Smooth muscle cell (in vitro differentiated cells): ENCODE measurements around the gene NDUFA6. TPM values are rescaled to one million over a fixed set of nuclear protein-coding genes. Genes with fewer than 3 reads are reported as not detected.
"Not testable (repeated sequence)": the region's sequence is repeated elsewhere in the genome, so short reads cannot be mapped to it uniquely, and the experiment has no call there.

Source experiments
- DNase-seq: peaks from one replicate; lab custom pipeline; 2025; ENCODE audit not compliant: unreplicated experiment; lab: John Stamatoyannopoulos, UW
- H2AFZ ChIP-seq: fragments of 200-600 bp; sonication (generic); 2 replicates; pipeline ENCODE4 v1.6.0; 2016; ENCODE audit warnings: antibody characterized with exemption, low read depth, mild to moderate bottlenecking
- H3F3A ChIP-seq: fragments of 200-600 bp; sonication (generic); 2 replicates; pipeline ENCODE4 v1.6.0; 2017; ENCODE audit warnings: antibody characterized with exemption, low read depth
- H3K27ac ChIP-seq: fragments of 200-600 bp; sonication (generic); 2 replicates; pipeline ENCODE4 v1.5.1; 2016; ENCODE audit warnings: low read depth, mild to moderate bottlenecking
- H3K27me3 ChIP-seq: fragments of 200-600 bp; sonication (generic); 2 replicates; pipeline ENCODE4 v1.6.1; 2016; ENCODE audit warnings: low read depth, mild to moderate bottlenecking
- H3K36me3 ChIP-seq: fragments of 200-600 bp; sonication (generic); 2 replicates; pipeline ENCODE4 v1.5.1; 2016; ENCODE audit warnings: low read depth
- H3K4me1 ChIP-seq: fragments of 200-600 bp; sonication (generic); 2 replicates; pipeline ENCODE4 v1.5.1; 2016; ENCODE audit warnings: low read depth
- H3K4me2 ChIP-seq: fragments of 200-600 bp; sonication (generic); 2 replicates; pipeline ENCODE4 v1.6.0; 2016; ENCODE audit warnings: mild to moderate bottlenecking
- H3K4me3 ChIP-seq: fragments of 200-600 bp; sonication (generic); 2 replicates; pipeline ENCODE4 v1.5.1; 2016; ENCODE audit warnings: mild to moderate bottlenecking
- H3K79me2 ChIP-seq: fragments of 200-600 bp; sonication (generic); 2 replicates; pipeline ENCODE4 v1.6.0; 2016; ENCODE audit warnings: low read depth, mild to moderate bottlenecking
- H3K9ac ChIP-seq: fragments of 200-600 bp; sonication (generic); 2 replicates; pipeline ENCODE4 v1.6.0; 2016; ENCODE audit warnings: low read depth
- H3K9me3 ChIP-seq: fragments of 200-600 bp; sonication (generic); replicated peaks from 2 replicates; pipeline ENCODE4 v1.5.1; 2016; ENCODE audit warnings: low read depth
- H4K20me1 ChIP-seq: fragments of 200-600 bp; sonication (generic); 2 replicates; pipeline ENCODE4 v1.6.0; 2016; ENCODE audit warnings: low read depth
- CTCF ChIP-seq: fragments of 200-600 bp; sonication (generic); IDR thresholded peaks from 2 replicates; pipeline ENCODE4 v1.5.1; 2017; ENCODE audit warnings: borderline replicate concordance, mild to moderate bottlenecking, antibody characterized with exemption; ENCODE audit not compliant: insufficient read depth, poor library complexity, severe bottlenecking
- WGBS: methylation state at CpG from one replicate; pipeline ENCODE4 v1.1.7; 2016; ENCODE audit warnings: low lambda C conversion rate; 5-methylcytosine and 5-hydroxymethylcytosine counted together
- polyA plus RNA-seq: library from polyadenylated mRNA; unstranded; fragments of >200 nt; fragmentation: Nextera tagmentation; extraction: Ambion mirVana; gene quantifications from 2 replicates; pipeline ENCODE4 v1.2.1, GENCODE V29; 2016
- total RNA-seq: library from RNA; depleted of rRNA; stranded (reverse); fragments of >200 nt; gene quantifications from 2 replicates; pipeline ENCODE4 v1.2.3, GENCODE V29; 2014

Gene NDUFA6
- total and polyA plus RNA-seq, 2 experiments from 2014 or later = 114 to 264 TPM

DNA sequence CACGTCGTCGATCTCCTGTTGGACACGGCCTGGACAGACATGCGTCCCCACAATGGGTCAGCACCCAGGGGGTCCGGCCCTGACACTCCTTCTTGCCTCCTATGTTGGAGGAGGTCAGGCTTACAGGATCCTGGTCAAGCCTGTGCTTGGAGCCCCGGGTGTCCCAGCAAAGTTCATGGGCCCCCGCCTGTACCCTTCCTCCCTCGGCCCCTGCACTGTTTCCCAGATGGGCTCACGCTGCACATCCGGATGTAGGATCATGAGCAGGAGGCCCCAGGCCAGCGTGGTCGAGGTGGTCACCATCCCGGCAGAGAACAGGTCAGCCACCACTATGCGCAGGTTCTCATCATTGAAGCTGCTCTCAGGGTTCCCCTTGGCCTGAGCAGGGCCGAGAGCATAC lies 37.0 kb upstream of the NDUFA6 start:
- 95% methylated on average over 16 of the region's 16 CpGs for WGBS
- no peak overlapping the region for H3K4me2 ChIP-seq
- TF ChIP-seq CTCF = no peak

GRCh38 chr22:42123529-42123928 lies 33.0 kb upstream of the NDUFA6 start:
- not testable (repeated sequence) for H3K4me1 ChIP-seq, H3F3A ChIP-seq, H3K79me2 ChIP-seq, DNase-seq, H4K20me1 ChIP-seq, H3K4me3 ChIP-seq, H3K36me3 ChIP-seq, H3K9me3 ChIP-seq, H3K4me2 ChIP-seq, H3K27ac ChIP-seq, H3K9ac ChIP-seq, H2AFZ ChIP-seq, H3K27me3 ChIP-seq
- no CpG with 5 or more reads among the region's 4 CpGs for WGBS

More for the DNA sequence above, 37.0 kb upstream of the NDUFA6 start:
- no peak overlapping the region for H3K9ac ChIP-seq
- H4K20me1 ChIP-seq = no peaks in the 10 kb centered on the region
- no peaks in the 10 kb centered on the region for H3K27me3 ChIP-seq
- no peak overlapping the region for H3K4me3 ChIP-seq
- no peaks in the 10 kb centered on the region for H3K79me2 ChIP-seq
- H3K36me3 ChIP-seq = no peaks in the 10 kb centered on the region
- no peaks in the 10 kb centered on the region for H3F3A ChIP-seq
- H2AFZ ChIP-seq = no peak overlapping the region
- no peaks in the 10 kb centered on the region for H3K9me3 ChIP-seq
- no peak overlapping the region for H3K27ac ChIP-seq
- no peaks in the 10 kb centered on the region for H3K4me1 ChIP-seq
- DNase-seq = no peak

DNA sequence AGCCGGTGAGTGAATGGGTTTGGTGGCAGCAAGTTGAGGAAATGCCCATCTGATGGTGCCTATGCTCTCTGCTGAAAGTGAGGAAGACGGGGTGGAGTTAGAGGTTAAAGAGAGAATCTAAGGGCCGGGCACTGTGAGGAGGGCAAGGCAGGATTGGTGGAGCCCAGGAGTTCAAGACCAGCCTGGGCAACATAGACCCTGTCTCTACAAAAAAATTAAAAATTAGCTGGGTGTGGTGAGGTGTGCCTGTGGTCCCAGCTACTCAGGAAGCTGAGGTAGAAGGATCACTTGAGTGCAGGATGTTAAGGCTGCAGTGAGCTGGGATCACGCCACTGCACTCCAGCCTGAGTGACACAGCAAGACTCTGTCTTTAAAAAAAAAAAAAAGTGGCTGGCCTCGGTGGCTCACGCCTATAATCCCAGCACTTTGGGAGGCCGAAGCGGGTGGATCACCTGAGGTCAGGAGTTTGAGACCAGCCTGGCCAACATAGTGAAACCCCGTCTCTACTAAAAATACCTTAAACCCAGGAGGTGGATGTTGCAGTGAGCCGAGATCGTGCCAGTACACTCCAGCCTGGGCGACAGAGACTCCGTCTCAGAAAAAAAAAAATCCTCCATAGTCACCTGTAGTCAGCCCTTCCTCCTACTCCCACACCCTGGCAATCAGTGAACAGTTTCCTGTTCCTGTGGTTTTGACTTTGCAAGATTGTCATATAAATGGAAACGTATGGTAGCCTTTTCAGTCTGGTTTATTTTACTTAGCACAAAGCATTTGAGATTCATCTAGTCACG lies 29.9 kb upstream of the NDUFA6 start:
- H3K4me3 ChIP-seq, H3K27ac ChIP-seq, H3F3A ChIP-seq, H3K79me2 ChIP-seq, H3K36me3 ChIP-seq, H3K4me2 ChIP-seq, H2AFZ ChIP-seq, H4K20me1 ChIP-seq, H3K4me1 ChIP-seq, H3K9me3 ChIP-seq, H3K9ac ChIP-seq, DNase-seq, H3K27me3 ChIP-seq: not testable (repeated sequence)
- 87% methylated on average over 15 of the region's 15 CpGs for WGBS

DNA sequence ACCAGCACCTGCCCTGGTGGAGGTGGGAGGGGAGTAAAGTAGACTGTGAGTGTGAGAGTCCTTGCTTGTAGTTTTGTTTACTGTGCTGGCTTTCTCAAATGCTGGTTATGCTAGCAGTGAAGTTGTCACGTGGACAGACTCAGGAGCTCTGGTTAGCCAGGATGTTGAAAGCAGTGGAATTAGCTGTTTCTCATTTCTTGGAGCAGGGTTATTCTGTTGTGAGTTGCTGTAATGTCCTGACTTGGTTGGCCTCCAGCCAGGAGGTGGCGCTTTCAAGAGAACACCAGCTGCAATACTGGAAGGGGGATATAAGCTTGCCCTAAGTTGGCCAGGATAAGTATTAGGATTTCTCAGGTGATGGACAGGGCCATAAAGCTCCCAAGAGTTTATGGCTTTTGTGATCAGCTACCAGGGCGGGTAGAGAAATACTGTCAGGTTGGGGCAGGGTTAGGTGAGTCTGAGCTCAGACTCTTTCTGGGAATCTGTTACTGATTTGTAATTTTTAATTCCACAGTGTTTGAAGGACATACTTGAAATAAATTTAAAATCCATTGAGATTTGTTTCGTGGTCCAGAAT lies 26.4 kb upstream of the NDUFA6 start:
- H3K9me3 ChIP-seq = no peaks in the 10 kb centered on the region
- no peaks in the 10 kb centered on the region for H3K36me3 ChIP-seq
- H3F3A ChIP-seq = no peaks in the 10 kb centered on the region
- no peak for TF ChIP-seq CTCF
- no peaks in the 10 kb centered on the region for H3K27me3 ChIP-seq
- no peak overlapping the region for H3K27ac ChIP-seq
- no peak overlapping the region for H3K9ac ChIP-seq
- no peak overlapping the region for H2AFZ ChIP-seq
- H4K20me1 ChIP-seq = no peaks in the 10 kb centered on the region
- H3K4me1 ChIP-seq = peaks cover 5% of the 10 kb centered on the region
- no peak overlapping the region for H3K4me2 ChIP-seq
- 53% methylated on average over 4 of the region's 4 CpGs for WGBS
- no peaks in the 10 kb centered on the region for H3K79me2 ChIP-seq
- no peak overlapping the region for H3K4me3 ChIP-seq
- no peak for DNase-seq

DNA sequence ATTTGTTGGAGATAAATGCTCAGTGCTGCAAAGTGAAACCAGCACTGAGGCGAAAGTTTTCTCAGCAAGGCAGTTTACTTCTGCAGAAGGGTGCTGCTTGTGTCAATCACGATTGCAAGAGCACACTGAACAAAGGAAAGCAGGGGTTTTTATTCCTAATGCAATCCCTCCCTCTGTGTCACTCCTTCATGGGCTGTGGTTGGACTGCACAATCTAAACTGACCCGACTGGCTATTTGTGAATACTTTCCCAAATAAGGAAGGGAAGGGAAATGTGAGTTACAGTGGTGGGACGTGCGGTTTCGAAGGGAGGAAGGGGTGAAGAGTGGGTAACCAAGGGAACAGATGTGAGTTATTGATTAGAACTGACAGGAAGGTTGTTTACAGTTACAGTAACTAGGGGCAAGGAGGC lies 24.9 kb upstream of the NDUFA6 start:
- H3K4me1 ChIP-seq, H3K9me3 ChIP-seq, H3K27me3 ChIP-seq, H3F3A ChIP-seq, H2AFZ ChIP-seq, DNase-seq, H3K79me2 ChIP-seq, H3K36me3 ChIP-seq, H4K20me1 ChIP-seq: not testable (repeated sequence)
- peak overlapping the region; percentile 77 for H3K4me2 ChIP-seq
- H3K9ac ChIP-seq = peak overlapping the region; percentile 58
- H3K4me3 ChIP-seq = peak overlapping the region; percentile 24
- 32% methylated on average over 6 of the region's 6 CpGs for WGBS
- peak overlapping the region; percentile 72 for H3K27ac ChIP-seq
